NCI-H460 (cell line): ENCODE data around the gene PPY. TPM values are rescaled to one million over a fixed set of nuclear protein-coding genes. Genes with fewer than 3 reads are reported as not detected.
"Not testable (repeated sequence)": the region's sequence is repeated elsewhere in the genome, so short reads cannot be mapped to it uniquely, and the experiment has no call there.

Source experiments
- DNase-seq: peaks from one replicate; pipeline ENCODE4 v3.0.0-alpha.2; 2016; ENCODE audit warnings: low read depth; ENCODE audit errors: extremely low read depth
- polyA plus RNA-seq: library from polyadenylated mRNA; depleted of rRNA; stranded (reverse); fragments of >200 nt; gene quantifications from 2 replicates; pipeline ENCODE4 v1.2.3, GENCODE V29; 2014; cell fraction: nucleus; rRNA removed
- total RNA-seq: library from RNA; depleted of rRNA; stranded (reverse); fragments of >200 nt; shearing (Covaris generic); gene quantifications from 2 replicates; pipeline ENCODE4 v1.2.3, GENCODE V29; 2014; rRNA removed

The PPY gene
- total RNA-seq = not detected in 2 replicates
- not detected in 2 replicates for polyA plus RNA-seq

GRCh38 chr17:43942051-43942685 lies at the start of gene PPY:
TSS of gene PPY (minus strand) at chr17:43942476. CDS start at chr17:43941654, 822 bp downstream.
- no peak for DNase-seq

GRCh38 chr17:43988301-43988700 lies 46.0 kb upstream of the PPY start:
- no peak for DNase-seq

GRCh38 chr17:43987131-43988021 lies 45.1 kb upstream of the PPY start:
- no peak for DNase-seq

GRCh38 chr17:43986225-43986981 lies 44.1 kb upstream of the PPY start:
- no peak for DNase-seq

GRCh38 chr17:43984521-43984920 lies 42.2 kb upstream of the PPY start:
- no peak for DNase-seq

- peak; percentile 14 for DNase-seq
These were observed 41.5 kb upstream of the PPY start for GRCh38 chr17:43983515-43984411.

- DNase-seq = no peak
These were observed 40.9 kb upstream of the PPY start for GRCh38 chr17:43983196-43983514.

GRCh38 chr17:43982171-43982570 lies 39.9 kb upstream of the PPY start:
- DNase-seq = no peak

GRCh38 chr17:43979671-43980070 lies 37.4 kb upstream of the PPY start:
- no peak for DNase-seq

- DNase-seq = no peak
These were observed 36.7 kb upstream of the PPY start for GRCh38 chr17:43979011-43979410.

GRCh38 chr17:43978078-43978477 lies 35.8 kb upstream of the PPY start:
- no peak for DNase-seq

- no peak for DNase-seq
These were observed 34.9 kb upstream of the PPY start for GRCh38 chr17:43976963-43977837.

GRCh38 chr17:43975898-43976297 lies 33.6 kb upstream of the PPY start:
- DNase-seq = no peak

GRCh38 chr17:43974382-43975266 lies 32.3 kb upstream of the PPY start:
- no peak for DNase-seq

- DNase-seq = not testable (repeated sequence)
These were observed 30.4 kb upstream of the PPY start for GRCh38 chr17:43972444-43973212.

- not testable (repeated sequence) for DNase-seq
These were observed 29.2 kb upstream of the PPY start for GRCh38 chr17:43971436-43971835.

GRCh38 chr17:43970366-43970765 lies 28.1 kb upstream of the PPY start:
- no peak for DNase-seq
